KMS-11 (cell line): Measurements from ENCODE around the gene ANTXRL.
"Not testable (repeated sequence)": the region's sequence is repeated elsewhere in the genome, so short reads cannot be mapped to it uniquely, and the experiment has no call there.

Experiments
- H2AFZ ChIP-seq: fragments of 200-600 bp; sonication (generic); 2 replicates; pipeline ENCODE4 v1.6.1; 2016; ENCODE audit warnings: antibody characterized with exemption, mixed run types, low read depth
- H3K27ac ChIP-seq: fragments of 200-600 bp; sonication (generic); 2 replicates; pipeline ENCODE4 v1.6.1; 2016; ENCODE audit warnings: mild to moderate bottlenecking, mixed run types
- H3K27me3 ChIP-seq: fragments of 200-600 bp; sonication (generic); 2 replicates; pipeline ENCODE4 v1.6.1; 2017; ENCODE audit warnings: mild to moderate bottlenecking, low read depth, mixed run types, moderate library complexity; ENCODE audit not compliant: insufficient read depth
- H3K36me3 ChIP-seq: fragments of 200-600 bp; sonication (generic); 2 replicates; pipeline ENCODE4 v1.6.1; 2017; ENCODE audit warnings: mild to moderate bottlenecking, mixed run types; ENCODE audit not compliant: insufficient read depth
- H3K4me1 ChIP-seq: fragments of 200-600 bp; sonication (generic); 2 replicates; pipeline ENCODE4 v1.6.1; 2016; ENCODE audit warnings: mild to moderate bottlenecking, low read depth, mixed run types; ENCODE audit not compliant: poor library complexity, severe bottlenecking
- H3K4me2 ChIP-seq: fragments of 200-600 bp; sonication (generic); 2 replicates; pipeline ENCODE4 v1.7.0; 2016; ENCODE audit warnings: mild to moderate bottlenecking, mixed run types
- H3K4me3 ChIP-seq: fragments of 200-600 bp; sonication (generic); IDR thresholded peaks from 2 replicates; pipeline ENCODE4 v1.6.1; 2017; ENCODE audit warnings: low read depth, low read length, mixed read lengths; ENCODE audit not compliant: insufficient read depth
- H3K79me2 ChIP-seq: fragments of 200-600 bp; sonication (generic); 2 replicates; pipeline ENCODE4 v1.6.1; 2016; ENCODE audit warnings: low read depth, mixed run types; ENCODE audit not compliant: insufficient read depth
- H3K9ac ChIP-seq: fragments of 200-600 bp; sonication (generic); 2 replicates; pipeline ENCODE4 v1.6.1; 2016; ENCODE audit warnings: mild to moderate bottlenecking, mixed run types
- H4K20me1 ChIP-seq: fragments of 200-600 bp; sonication (generic); 2 replicates; pipeline ENCODE4 v1.6.1; 2016; ENCODE audit warnings: mild to moderate bottlenecking, mixed run types; ENCODE audit not compliant: insufficient read depth
- TF ChIP-seq, protein P1 (sequence below): fragments of 200-600 bp; sonication (generic); conservative IDR thresholded peaks from 2 replicates; pipeline ENCODE4 v1.6.1; 2017; ENCODE audit warnings: low read depth, mild to moderate bottlenecking, antibody characterized with exemption, low read length, moderate library complexity, mixed read lengths

Gene ANTXRL

DNA sequence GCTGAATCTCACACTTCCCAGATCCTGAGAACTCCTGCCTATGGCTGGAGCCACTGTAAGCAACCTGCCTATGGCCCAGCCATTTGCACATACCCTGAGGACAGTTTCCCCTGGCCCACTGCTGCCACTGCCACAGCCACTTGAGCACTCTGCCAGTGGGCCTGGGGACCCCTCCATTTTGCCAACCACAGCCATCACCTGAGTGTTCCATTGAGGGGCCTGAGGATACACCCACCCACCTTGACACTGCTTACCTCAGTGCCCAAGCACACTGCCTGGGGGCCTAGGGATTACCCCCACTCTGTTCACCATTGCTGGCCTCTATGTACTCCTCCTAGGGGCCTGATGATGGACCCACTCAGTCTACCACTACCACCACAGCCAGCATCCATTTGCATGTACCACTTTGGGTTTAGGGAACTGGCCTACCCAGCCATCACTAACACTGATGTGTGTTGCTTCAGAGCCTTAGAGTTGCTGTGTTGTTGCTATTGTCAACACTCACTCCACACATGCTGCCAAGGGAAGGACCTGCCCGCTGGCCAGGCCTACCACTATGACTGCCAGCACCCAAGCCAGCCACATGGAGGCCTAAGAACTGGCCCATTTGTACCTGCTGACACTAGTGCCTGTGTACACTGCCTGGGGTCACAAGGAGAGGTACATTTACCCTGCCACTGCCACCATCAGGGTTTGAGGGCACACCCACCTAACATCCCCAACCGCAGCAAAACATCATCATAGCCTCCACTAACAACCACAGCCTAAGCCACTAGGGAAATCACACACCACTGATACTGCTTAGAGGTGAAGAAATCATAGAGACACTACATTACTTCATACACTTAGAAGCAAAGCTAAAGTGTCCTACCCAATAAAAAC, 45.9 kb upstream of the ANTXRL start:
- H2AFZ ChIP-seq: no peak overlapping the region
- H3K4me3 ChIP-seq: no peak overlapping the region
- TF ChIP-seq, protein P1, sequence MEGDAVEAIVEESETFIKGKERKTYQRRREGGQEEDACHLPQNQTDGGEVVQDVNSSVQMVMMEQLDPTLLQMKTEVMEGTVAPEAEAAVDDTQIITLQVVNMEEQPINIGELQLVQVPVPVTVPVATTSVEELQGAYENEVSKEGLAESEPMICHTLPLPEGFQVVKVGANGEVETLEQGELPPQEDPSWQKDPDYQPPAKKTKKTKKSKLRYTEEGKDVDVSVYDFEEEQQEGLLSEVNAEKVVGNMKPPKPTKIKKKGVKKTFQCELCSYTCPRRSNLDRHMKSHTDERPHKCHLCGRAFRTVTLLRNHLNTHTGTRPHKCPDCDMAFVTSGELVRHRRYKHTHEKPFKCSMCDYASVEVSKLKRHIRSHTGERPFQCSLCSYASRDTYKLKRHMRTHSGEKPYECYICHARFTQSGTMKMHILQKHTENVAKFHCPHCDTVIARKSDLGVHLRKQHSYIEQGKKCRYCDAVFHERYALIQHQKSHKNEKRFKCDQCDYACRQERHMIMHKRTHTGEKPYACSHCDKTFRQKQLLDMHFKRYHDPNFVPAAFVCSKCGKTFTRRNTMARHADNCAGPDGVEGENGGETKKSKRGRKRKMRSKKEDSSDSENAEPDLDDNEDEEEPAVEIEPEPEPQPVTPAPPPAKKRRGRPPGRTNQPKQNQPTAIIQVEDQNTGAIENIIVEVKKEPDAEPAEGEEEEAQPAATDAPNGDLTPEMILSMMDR: no peak
- H3K79me2 ChIP-seq: no peaks in the 10 kb centered on the region
- no peak overlapping the region for H3K27ac ChIP-seq
- H3K27me3 ChIP-seq: no peaks in the 10 kb centered on the region
- H3K4me2 ChIP-seq: no peak overlapping the region
- H3K4me1 ChIP-seq: no peaks in the 10 kb centered on the region
- no peaks in the 10 kb centered on the region for H4K20me1 ChIP-seq
- no peaks in the 10 kb centered on the region for H3K36me3 ChIP-seq
- no peak overlapping the region for H3K9ac ChIP-seq

DNA sequence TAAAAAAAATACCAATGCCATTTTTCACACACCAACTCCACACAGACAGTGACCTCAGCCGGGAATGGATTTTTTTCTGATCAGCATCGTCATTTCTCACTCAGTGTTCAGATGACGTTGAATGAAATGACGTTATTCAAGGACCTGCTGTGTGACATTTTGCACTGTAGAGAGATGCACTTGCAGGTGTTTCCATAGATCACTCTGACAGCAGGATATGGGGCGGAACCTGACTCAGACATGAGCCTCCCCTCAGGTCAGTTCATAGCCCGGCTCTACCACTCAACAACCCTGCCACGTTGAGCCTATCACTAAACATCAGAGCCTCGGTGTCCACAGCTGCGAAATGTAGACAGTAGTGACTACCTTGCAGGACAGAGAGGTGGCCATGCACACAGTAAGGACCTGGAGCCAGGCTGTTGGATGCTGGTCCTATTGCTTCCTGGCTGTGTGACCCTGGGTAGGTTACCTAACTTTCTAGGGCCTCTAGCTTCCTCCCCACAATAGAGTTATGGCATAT, 41.4 kb upstream of the ANTXRL start:
- Histone ChIP-seq H3K79me2 (no peaks in the 10 kb centered on the region), H4K20me1 (no peaks in the 10 kb centered on the region), H3K4me3 (no peak overlapping the region), H3K36me3 (no peaks in the 10 kb centered on the region), H3K27ac (no peak overlapping the region), H3K9ac (no peak overlapping the region), H3K27me3 (no peaks in the 10 kb centered on the region), H2AFZ (no peak overlapping the region), H3K4me1 (no peaks in the 10 kb centered on the region), H3K4me2 (no peak overlapping the region)
- TF ChIP-seq, protein P1: no peak

DNA sequence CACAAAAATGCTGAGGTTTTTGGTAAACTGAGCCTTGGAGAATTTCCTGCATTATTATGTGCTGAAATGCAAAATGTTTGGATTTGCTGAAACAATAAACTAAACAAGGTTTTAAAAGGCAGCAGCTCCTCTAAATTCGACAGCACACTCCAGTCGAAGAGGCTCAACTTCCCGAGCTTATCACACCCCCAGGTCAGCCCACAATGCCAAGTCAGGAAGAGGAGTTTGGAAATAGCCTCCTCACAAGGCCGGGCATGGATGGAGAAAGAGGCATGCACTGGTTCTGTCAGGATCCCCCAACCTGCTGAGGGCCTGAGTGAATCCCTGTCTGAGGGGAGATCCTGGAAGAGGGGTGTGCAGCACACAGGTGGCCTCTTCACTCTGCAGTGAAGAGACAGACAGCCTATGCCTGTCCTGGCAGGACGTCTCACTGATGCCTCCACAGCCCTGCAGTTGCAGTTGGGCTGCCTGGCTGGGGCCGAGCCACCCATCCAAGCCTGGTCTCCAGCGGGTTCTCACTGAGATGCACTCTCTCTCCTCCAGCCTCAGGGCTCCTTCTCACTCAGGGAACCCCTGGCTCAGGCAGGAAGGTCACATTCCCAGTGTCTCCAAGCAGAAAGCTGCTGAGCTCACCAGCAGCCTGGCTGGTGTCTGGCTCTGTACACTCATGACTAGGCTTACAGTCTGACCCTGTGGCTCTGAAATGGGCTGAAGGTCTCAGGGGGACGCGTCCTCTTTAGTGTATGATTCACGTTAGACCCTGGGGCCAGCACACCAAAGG, 40.2 kb upstream of the ANTXRL start:
- not testable (repeated sequence) for H3K27me3 ChIP-seq, H3K4me2 ChIP-seq, H3K4me3 ChIP-seq, H3K9ac ChIP-seq, H2AFZ ChIP-seq, H3K27ac ChIP-seq, H3K79me2 ChIP-seq, H4K20me1 ChIP-seq, H3K4me1 ChIP-seq, H3K36me3 ChIP-seq

DNA sequence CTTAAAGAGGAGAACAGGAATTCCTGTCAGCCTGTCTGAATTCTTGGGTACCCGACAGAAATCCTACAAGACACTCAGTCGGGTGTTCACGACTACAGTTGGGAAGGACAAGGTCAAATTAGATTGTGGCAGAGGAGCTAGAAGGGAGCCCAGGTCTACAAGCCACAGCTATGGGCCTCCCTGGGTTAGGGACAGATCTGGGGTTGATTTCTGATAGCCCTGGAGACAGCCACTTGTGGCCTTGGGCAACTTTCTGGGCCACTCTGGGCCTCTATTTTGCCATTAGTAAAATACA, 39.7 kb upstream of the ANTXRL start:
- Histone ChIP-seq H2AFZ (no peak overlapping the region), H3K9ac (no peak overlapping the region), H3K4me3 (no peak overlapping the region), H3K36me3 (no peaks in the 10 kb centered on the region), H3K27me3 (no peaks in the 10 kb centered on the region), H3K79me2 (no peaks in the 10 kb centered on the region), H3K27ac (no peak overlapping the region), H4K20me1 (no peaks in the 10 kb centered on the region), H3K4me1 (no peaks in the 10 kb centered on the region), H3K4me2 (no peak overlapping the region)
- TF ChIP-seq, protein P1: no peak
